CD8-positive, alpha-beta memory T cell (primary cell): ENCODE measurements around the gene FGF21. TPM values are rescaled to one million over a fixed set of nuclear protein-coding genes. Genes with fewer than 3 reads are reported as not detected.

Experiments
- CTCF ChIA-PET: fragments of 350-600 bp; sonication (Branson Sonifier 250); formaldehyde crosslinking; loops from one replicate; lab custom pipeline; 2021; ENCODE audit warnings: antibody characterized with exemption; lab: Charles Lee
- POLR2A ChIA-PET: fragments of 350-600 bp; sonication (Branson Sonifier 250); formaldehyde crosslinking; loops from one replicate; lab custom pipeline; 2021; ENCODE audit warnings: antibody characterized with exemption; lab: Charles Lee
- DNase-seq, 5 donors: peaks; one replicate each; pipeline versions ENCODE4 v3.0.0 to v3.0.0-alpha.2; 2020 to 2022; ENCODE audit warnings: mixed read lengths in 1 of 5
- H3K27ac ChIP-seq: one replicate; pipeline ENCODE4 v1.7.0; 2013; ENCODE audit warnings: low read depth, mild to moderate bottlenecking, low read length, moderate library complexity
- H3K27me3 ChIP-seq: 2 replicates; pipeline ENCODE4 v1.7.0; 2013; ENCODE audit warnings: low read length, mild to moderate bottlenecking; ENCODE audit not compliant: insufficient read depth, poor library complexity, severe bottlenecking
- H3K36me3 ChIP-seq: 2 replicates; pipeline ENCODE4 v1.7.0; 2013; ENCODE audit warnings: mild to moderate bottlenecking, low read length, moderate library complexity; ENCODE audit not compliant: insufficient read depth
- H3K4me1 ChIP-seq: 2 replicates; pipeline ENCODE4 v1.7.0; 2013; ENCODE audit warnings: mild to moderate bottlenecking, low read length, moderate library complexity; ENCODE audit not compliant: insufficient read depth
- H3K4me3 ChIP-seq: 2 replicates; pipeline ENCODE4 v1.7.0; 2013; ENCODE audit warnings: mild to moderate bottlenecking, low read length
- H3K9me3 ChIP-seq: 2 replicates; pipeline ENCODE4 v1.7.0; 2013; ENCODE audit warnings: mild to moderate bottlenecking, low read length
- H3K27ac Mint-ChIP-seq, 8 donors: one replicate each; pipeline ENCODE4 v1.8.0; 2020 to 2021; ENCODE audit warnings: mixed read lengths in 8 of 8, mild to moderate bottlenecking in 6 of 8, inconsistent platforms in 3 of 8, moderate library complexity in 3 of 8
- H3K27me3 Mint-ChIP-seq, 2 donors: one replicate each; pipeline ENCODE4 v1.8.0; 2020 to 2021; ENCODE audit warnings: mixed read lengths in 2 of 2, mild to moderate bottlenecking in 1 of 2, moderate library complexity in 1 of 2
- H3K36me3 Mint-ChIP-seq, 3 donors: one replicate each; pipeline ENCODE4 v1.8.0; 2020 to 2021; ENCODE audit warnings: mixed read lengths in 3 of 3, inconsistent platforms in 1 of 3, mild to moderate bottlenecking in 1 of 3
- H3K4me1 Mint-ChIP-seq, 3 donors: one replicate each; pipeline ENCODE4 v1.8.0; 2020 to 2021; ENCODE audit warnings: mixed read lengths in 3 of 3, inconsistent platforms in 1 of 3, mild to moderate bottlenecking in 1 of 3
- H3K4me3 Mint-ChIP-seq, 7 donors: one replicate each; pipeline ENCODE4 v1.8.0; 2020 to 2021; ENCODE audit warnings: mixed read lengths in 7 of 7, mild to moderate bottlenecking in 6 of 7, moderate library complexity in 4 of 7, inconsistent platforms in 2 of 7
- H3K9me3 Mint-ChIP-seq, 5 donors: one replicate each; pipeline ENCODE4 v1.8.0; 2020 to 2022; ENCODE audit warnings: mixed read lengths in 5 of 5, mild to moderate bottlenecking in 3 of 5, moderate library complexity in 2 of 5, inconsistent platforms in 1 of 5
- polyA plus RNA-seq: library from polyadenylated mRNA; unstranded; fragments of 300-500 nt; fragmentation: Illumina TruSeq; gene quantifications from one replicate; pipeline ENCODE4 v1.2.3, GENCODE V29; 2021
- total RNA-seq, 2 experiments: library from RNA; stranded (reverse); gene quantifications; one replicate each; pipeline ENCODE4 v1.2.3, GENCODE V29; 2021

Gene FGF21
- total and polyA plus RNA-seq, 3 experiments from 2014 or later: not detected

- no peak overlapping the region for H3K4me3 ChIP-seq
- H3K27ac ChIP-seq: no peak overlapping the region
- no peaks in the 10 kb centered on the region for H3K27me3 ChIP-seq
- H3K27me3 Mint-ChIP-seq: no peaks in the 10 kb centered on the region
- no peaks in the 10 kb centered on the region for H3K9me3 ChIP-seq
- POLR2A ChIA-PET: no interaction called here
- H3K4me1 ChIP-seq: peaks cover 37% of the 10 kb centered on the region
- H3K9me3 Mint-ChIP-seq: peaks cover 3 to 11% (median 7%) of the 10 kb centered on the region in 5 donors
- peak overlapping the region in 2 of 8 donors; percentile 12 to 50 for H3K27ac Mint-ChIP-seq
- H3K4me3 Mint-ChIP-seq: peak overlapping the region in 4 of 7 donors; percentile 6 to 84 (median 18)
- no peaks in the 10 kb centered on the region for H3K36me3 ChIP-seq
- CTCF ChIA-PET: interaction anchor here (1.6 kb wide), 1 partner anchor 17 kb away, joined by 4 read pairs; no protein-coding TSS in a partner anchor
- H3K4me1 Mint-ChIP-seq: peaks cover 30 to 35% (median 33%) of the 10 kb centered on the region in 3 donors
- peaks cover 0 to 16% (median 6%) of the 10 kb centered on the region in 3 donors for H3K36me3 Mint-ChIP-seq
- no peak for DNase-seq
Measured at GRCh38 chr19:48722196-48722708, 33.1 kb upstream of the FGF21 start.

DNA sequence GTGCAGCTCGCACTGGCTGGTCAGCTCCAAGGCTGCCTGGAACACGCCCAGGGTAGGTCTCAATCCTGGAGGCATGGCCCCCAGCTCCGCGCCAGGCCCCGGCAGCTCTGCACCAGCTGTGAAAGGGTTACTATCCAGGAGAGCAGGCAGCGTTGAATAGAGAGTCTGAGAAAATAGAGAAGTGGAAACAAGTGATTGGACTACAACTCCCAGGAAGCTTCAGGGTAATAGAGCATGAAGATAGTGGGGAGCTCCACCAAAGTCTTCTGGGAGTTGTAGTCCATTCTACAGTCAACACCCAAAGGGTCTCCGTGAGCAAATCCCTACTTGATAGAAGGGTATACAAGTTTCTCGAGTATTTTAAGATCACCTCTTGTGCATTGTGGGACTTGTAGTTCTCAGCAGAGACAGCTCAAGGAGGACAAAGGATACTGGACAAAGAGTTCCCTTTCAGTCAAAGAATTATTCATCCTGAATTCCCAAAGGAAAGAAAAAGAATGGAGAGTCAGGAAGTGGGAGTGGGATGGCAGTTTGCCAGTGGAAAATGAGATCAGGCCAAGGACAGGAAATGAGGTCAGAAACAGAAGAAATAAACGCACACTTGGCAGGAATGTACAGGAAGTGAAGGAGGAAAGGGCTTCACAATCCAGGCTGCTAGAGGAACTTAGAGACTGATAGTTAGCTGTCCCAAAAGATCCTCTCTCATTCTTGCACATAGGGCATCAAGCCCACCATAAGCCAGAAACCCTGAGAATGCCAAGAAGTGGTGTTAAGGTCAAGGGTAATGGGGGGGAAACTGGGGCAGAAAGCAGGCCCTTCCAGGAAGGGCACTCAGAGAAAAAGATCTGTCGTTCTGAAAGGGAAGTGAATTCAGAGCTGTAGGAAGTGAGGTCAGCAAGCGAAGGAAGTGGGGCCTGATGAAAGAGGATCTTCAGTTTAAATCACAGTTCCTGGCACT lies 30.2 kb upstream of the FGF21 start:
- H3K4me3 Mint-ChIP-seq: peak overlapping the region in 5 of 7 donors; percentile 27 to 60 (median 40)
- peaks cover 37% of the 10 kb centered on the region for H3K4me1 ChIP-seq
- H3K9me3 Mint-ChIP-seq: peaks cover 3 to 13% (median 7%) of the 10 kb centered on the region in 5 donors
- peaks cover 34 to 37% (median 35%) of the 10 kb centered on the region in 3 donors for H3K4me1 Mint-ChIP-seq
- peaks cover 0 to 16% (median 6%) of the 10 kb centered on the region in 3 donors for H3K36me3 Mint-ChIP-seq
- H3K27me3 Mint-ChIP-seq: no peaks in the 10 kb centered on the region
- H3K36me3 ChIP-seq: no peaks in the 10 kb centered on the region
- no peaks in the 10 kb centered on the region for H3K27me3 ChIP-seq
- ChIA-PET POLR2A (interaction anchor here (0.6 to 1.7 kb wide), 4 partner anchors 10 to 106 kb away, joined by 3 to 5 read pairs (median 4); partner anchors contain the start of genes RPL18 and SPHK2), CTCF (interaction anchor here (1.0 to 1.8 kb wide), 6 partner anchors 9 to 391 kb away, joined by 3 to 8 read pairs (median 4); partner anchors contain the start of gene RASIP1)
- H3K27ac ChIP-seq: peak overlapping the region; percentile 36
- DNase-seq: peak in 2 of 5 donors; percentile 47 to 67
- no peaks in the 10 kb centered on the region for H3K9me3 ChIP-seq
- H3K27ac Mint-ChIP-seq: peak overlapping the region; percentile 25 to 88 (median 66)
- H3K4me3 ChIP-seq: no peak overlapping the region

GRCh38 chr19:48726556-48726955 lies 28.8 kb upstream of the FGF21 start:
- Histone ChIP-seq H3K9me3 (no peaks in the 10 kb centered on the region), H3K4me3 (no peak overlapping the region), H3K27ac (no peak overlapping the region), H3K36me3 (no peaks in the 10 kb centered on the region), H3K4me1 (peaks cover 29% of the 10 kb centered on the region), H3K27me3 (no peaks in the 10 kb centered on the region)
- H3K4me1 Mint-ChIP-seq: peaks cover 24 to 26% (median 25%) of the 10 kb centered on the region in 3 donors
- POLR2A ChIA-PET: no interaction called here
- H3K27ac Mint-ChIP-seq: peak overlapping the region in 7 of 8 donors; percentile 40 to 87 (median 58)
- no peaks in the 10 kb centered on the region for H3K27me3 Mint-ChIP-seq
- peak overlapping the region in 4 of 7 donors; percentile 2 to 54 (median 46) for H3K4me3 Mint-ChIP-seq
- peak in 2 of 5 donors; percentile 41 to 52 for DNase-seq
- CTCF ChIA-PET: no interaction called here
- H3K9me3 Mint-ChIP-seq: peaks cover 3 to 13% (median 7%) of the 10 kb centered on the region in 5 donors
- peaks cover 0 to 19% (median 3%) of the 10 kb centered on the region in 3 donors for H3K36me3 Mint-ChIP-seq

DNA sequence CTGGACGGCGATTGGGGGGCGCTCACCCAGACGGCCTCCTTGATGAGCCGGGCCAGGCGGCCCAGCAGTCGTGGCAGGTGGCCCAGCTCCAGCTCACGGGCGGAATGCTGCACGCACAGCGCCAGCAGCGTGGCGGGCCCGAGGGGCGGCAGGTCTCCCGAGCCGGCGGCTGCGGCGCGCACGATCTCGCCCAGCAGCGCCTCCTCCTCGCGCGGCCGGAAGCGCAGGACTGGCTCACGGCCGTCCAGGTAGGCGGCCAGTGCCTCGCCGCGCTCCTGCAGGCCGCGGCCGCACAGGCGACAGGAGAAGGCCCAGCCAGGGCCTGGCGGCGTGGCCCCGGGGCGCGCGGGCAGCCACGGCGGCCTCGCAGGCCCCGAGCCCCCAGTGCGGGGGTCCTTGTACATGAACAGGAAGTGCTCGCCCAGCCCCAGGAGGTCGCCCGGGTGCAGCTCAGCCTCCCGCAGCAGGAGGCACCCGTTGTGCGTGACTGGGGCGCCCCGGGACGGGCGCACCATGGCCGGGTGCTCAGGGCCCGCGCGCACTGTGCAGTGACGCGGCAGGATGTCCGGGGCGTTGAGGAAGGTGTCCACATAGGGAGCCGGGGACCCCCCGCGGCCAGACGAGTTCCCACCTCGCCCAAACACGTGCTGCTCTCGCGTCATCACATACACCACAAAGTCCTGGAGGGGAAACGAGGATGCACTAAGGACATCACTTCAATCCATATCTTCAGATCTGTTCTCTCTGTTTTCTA lies 26.2 kb upstream of the FGF21 start:
- no peak overlapping the region for H3K4me3 Mint-ChIP-seq
- no peak for DNase-seq
- no peaks in the 10 kb centered on the region for H3K9me3 ChIP-seq
- H3K4me1 ChIP-seq: peaks cover 25% of the 10 kb centered on the region
- H3K4me3 ChIP-seq: no peak overlapping the region
- H3K27me3 ChIP-seq: no peaks in the 10 kb centered on the region
- H3K36me3 Mint-ChIP-seq: peaks cover 0 to 21% (median 3%) of the 10 kb centered on the region in 3 donors
- H3K36me3 ChIP-seq: no peaks in the 10 kb centered on the region
- H3K27ac ChIP-seq: no peak overlapping the region
- no peak overlapping the region for H3K27ac Mint-ChIP-seq
- POLR2A ChIA-PET: no interaction called here
- H3K9me3 Mint-ChIP-seq: peaks cover 3 to 13% (median 7%) of the 10 kb centered on the region in 5 donors
- CTCF ChIA-PET: no interaction called here
- H3K27me3 Mint-ChIP-seq: no peaks in the 10 kb centered on the region
- peaks cover 19 to 26% (median 23%) of the 10 kb centered on the region in 3 donors for H3K4me1 Mint-ChIP-seq

DNA sequence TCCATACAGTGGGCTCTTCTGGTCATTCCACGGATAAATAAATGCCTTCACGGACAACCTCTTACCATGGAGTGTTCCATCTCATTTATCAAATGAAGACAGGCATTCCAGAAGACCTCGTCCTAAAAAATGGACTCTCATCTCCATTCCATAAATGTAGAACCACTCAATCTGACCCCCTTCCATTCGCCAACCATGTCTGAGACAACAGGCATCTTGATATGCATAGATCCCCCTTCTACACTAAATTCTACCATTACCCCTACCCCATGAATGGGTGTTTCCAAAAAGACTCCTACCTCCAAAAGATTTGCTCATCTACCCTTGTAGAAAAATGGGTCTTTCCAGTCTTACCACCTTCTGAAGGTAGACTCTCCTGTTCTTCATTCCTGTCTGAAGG lies 23.9 kb upstream of the FGF21 start:
- Mint-ChIP-seq H3K4me1 (peaks cover 4 to 10% (median 10%) of the 10 kb centered on the region in 3 donors), H3K27ac (no peak overlapping the region), H3K27me3 (peaks cover 0 to 2% of the 10 kb centered on the region in 2 donors), H3K4me3 (no peak overlapping the region), H3K36me3 (peaks cover 0 to 11% (median 1%) of the 10 kb centered on the region in 3 donors), H3K9me3 (peaks cover under 1 to 6% (median 3%) of the 10 kb centered on the region in 5 donors)
- CTCF ChIA-PET: no interaction called here
- H3K27ac ChIP-seq: no peak overlapping the region
- no peaks in the 10 kb centered on the region for H3K27me3 ChIP-seq
- no peak for DNase-seq
- no peaks in the 10 kb centered on the region for H3K36me3 ChIP-seq
- H3K4me1 ChIP-seq: peaks cover 7% of the 10 kb centered on the region
- no peak overlapping the region for H3K4me3 ChIP-seq
- POLR2A ChIA-PET: no interaction called here
- H3K9me3 ChIP-seq: no peaks in the 10 kb centered on the region

GRCh38 chr19:48734625-48735024 lies 20.7 kb upstream of the FGF21 start:
- CTCF ChIA-PET: no interaction called here
- DNase-seq: no peak
- Mint-ChIP-seq H3K36me3 (peaks cover 0 to 5% (median 0%) of the 10 kb centered on the region in 3 donors), H3K4me3 (no peak overlapping the region), H3K27ac (no peak overlapping the region), H3K4me1 (peaks cover 0 to 7% (median 7%) of the 10 kb centered on the region in 3 donors), H3K27me3 (peaks cover 0 to 2% of the 10 kb centered on the region in 2 donors), H3K9me3 (no peaks in the 10 kb centered on the region)
- Histone ChIP-seq H3K27me3 (no peaks in the 10 kb centered on the region), H3K27ac (no peak overlapping the region), H3K9me3 (no peaks in the 10 kb centered on the region), H3K4me3 (no peak overlapping the region), H3K4me1 (peaks cover 11% of the 10 kb centered on the region), H3K36me3 (no peaks in the 10 kb centered on the region)
- POLR2A ChIA-PET: no interaction called here

- H3K36me3 ChIP-seq: no peaks in the 10 kb centered on the region
- H3K27ac Mint-ChIP-seq: no peak overlapping the region
- peaks cover 16% of the 10 kb centered on the region for H3K4me1 ChIP-seq
- no peaks in the 10 kb centered on the region for H3K9me3 Mint-ChIP-seq
- CTCF ChIA-PET: no interaction called here
- peaks cover 0 to 5% (median 0%) of the 10 kb centered on the region in 3 donors for H3K36me3 Mint-ChIP-seq
- peaks cover 5 to 11% (median 7%) of the 10 kb centered on the region in 3 donors for H3K4me1 Mint-ChIP-seq
- POLR2A ChIA-PET: no interaction called here
- H3K4me3 Mint-ChIP-seq: no peak overlapping the region
- no peaks in the 10 kb centered on the region for H3K27me3 ChIP-seq
- H3K9me3 ChIP-seq: no peaks in the 10 kb centered on the region
- peaks cover 0 to 2% of the 10 kb centered on the region in 2 donors for H3K27me3 Mint-ChIP-seq
- no peak overlapping the region for H3K27ac ChIP-seq
- DNase-seq: no peak
- no peak overlapping the region for H3K4me3 ChIP-seq
Measured at GRCh38 chr19:48735031-48735615, 20.2 kb upstream of the FGF21 start.
